ENCODE data around the gene VPS11. TPM values are rescaled to one million over a fixed set of nuclear protein-coding genes. Genes with fewer than 3 reads are reported as not detected.

Gene VPS11
- total RNA-seq, 3 donors from 2014 or later: 24.1 to 31.5 (median 30.0) TPM

- DNase-seq (no peak), ATAC-seq (no peak)
- Mint-ChIP-seq H3K27me3 (ENCODE audit: low read depth) (no peaks in the 10 kb centered on the region), H3K9me3 (no peaks in the 10 kb centered on the region), H3K36me3 (ENCODE audit: insufficient read depth) (peaks cover 18% of the 10 kb centered on the region), H3K4me1 (ENCODE audit: low read depth) (peaks cover 30% of the 10 kb centered on the region), H3K4me3 (no peak overlapping the region)
Measured at GRCh38 chr11:119125821-119126220, 58.2 kb downstream of the VPS11 start.

- Mint-ChIP-seq H3K4me1 (ENCODE audit: low read depth) (peaks cover 27% of the 10 kb centered on the region), H3K9me3 (no peaks in the 10 kb centered on the region), H3K4me3 (no peak overlapping the region), H3K36me3 (ENCODE audit: insufficient read depth) (peaks cover 25% of the 10 kb centered on the region), H3K27me3 (ENCODE audit: low read depth) (no peaks in the 10 kb centered on the region)
- no peak for ATAC-seq
- no peak for DNase-seq
Measured at GRCh38 chr11:119126675-119127268, 59.2 kb downstream of the VPS11 start.

GRCh38 chr11:119130662-119131061 lies 63.0 kb downstream of the VPS11 start:
- Mint-ChIP-seq H3K4me1 (ENCODE audit: low read depth) (peaks cover 10% of the 10 kb centered on the region), H3K9me3 (no peaks in the 10 kb centered on the region), H3K36me3 (ENCODE audit: insufficient read depth) (peaks cover 33% of the 10 kb centered on the region), H3K4me3 (no peak overlapping the region), H3K27me3 (ENCODE audit: low read depth) (no peaks in the 10 kb centered on the region)
- ATAC-seq (no peak), DNase-seq (no peak)

Other genes with a start within 250 kb of the VPS11 start
- 10 to 100 TPM; 17.6 to 30.8 (median 23.7) TPM for gene CXCR5, start 183.9 kb upstream of the VPS11 start, total RNA-seq
- gene BCL9L, start 141.9 kb upstream of the VPS11 start, total RNA-seq: 10 to 100 TPM; 26.1 to 31.2 (median 26.9) TPM
- gene UPK2, start 111.5 kb upstream of the VPS11 start, total RNA-seq: not detected
- gene FOXR1, start 96.1 kb upstream of the VPS11 start, total RNA-seq: not detected
- 10 to 100 TPM; 23.6 to 33.1 (median 31.0) TPM for gene CENATAC, start 69.7 kb upstream of the VPS11 start, total RNA-seq
- gene RPS25, start 49.5 kb upstream of the VPS11 start, total RNA-seq: 1,000 to 10,000 TPM; 1,565 to 1,602 (median 1,576) TPM
- gene TRAPPC4, start 49.1 kb upstream of the VPS11 start, total RNA-seq: 100 to 1,000 TPM; 115 to 146 (median 131) TPM
- 10 to 100 TPM; 10.1 to 13.8 (median 13.5) TPM for gene SLC37A4, start 36.9 kb upstream of the VPS11 start, total RNA-seq
- 100 to 1,000 TPM; 249 to 309 (median 260) TPM for gene HYOU1, start 10.6 kb upstream of the VPS11 start, total RNA-seq
- gene HMBS, start 17.1 kb downstream of the VPS11 start, total RNA-seq: 10 to 100 TPM; 43.7 to 64.7 (median 60.1) TPM
- 10 to 100 TPM; 53.9 to 61.0 (median 60.9) TPM for gene DPAGT1, start 34.0 kb downstream of the VPS11 start, total RNA-seq
- gene C2CD2L, start 39.5 kb downstream of the VPS11 start, total RNA-seq: 10 to 100 TPM; 22.0 to 24.7 (median 23.0) TPM
- gene HINFP, start 53.8 kb downstream of the VPS11 start, total RNA-seq: 10 to 100 TPM; 20.1 to 26.2 (median 21.1) TPM
- gene ABCG4, start 81.2 kb downstream of the VPS11 start, total RNA-seq: under 1 TPM in 1 of 3 donors, not detected in 2; 0.38 TPM
- 10 to 100 TPM in 1 of 3 donors, 1 to 10 TPM in 2; 9.7 to 13.2 (median 9.7) TPM for gene NLRX1, start 100.9 kb downstream of the VPS11 start, total RNA-seq
- gene NHERF4, start 117.7 kb downstream of the VPS11 start, total RNA-seq: under 1 TPM in 2 of 3 donors, not detected in 1; 0.18 to 0.43 TPM
- gene CBL, start 138.5 kb downstream of the VPS11 start, total RNA-seq: 10 to 100 TPM; 18.7 to 19.6 (median 19.5) TPM
- gene MCAM, start 249.3 kb downstream of the VPS11 start, total RNA-seq: 1 to 10 TPM in 2 of 3 donors, under 1 TPM in 1; 0.96 to 3.2 (median 2.1) TPM

All from activated T-cell treated with anti-CD3 and anti-CD28 coated beads, Interleukin-2, amount 50 U/mL, for 4 hours (primary cell).